ENCODE data around the gene TEKT5.
A peak's percentile ranks its signal among the peaks of the same experiment; 100 is the strongest.
"Not testable (repeated sequence)": the region's sequence is repeated elsewhere in the genome, so short reads cannot be mapped to it uniquely, and the experiment has no call there.

Gene TEKT5

DNA sequence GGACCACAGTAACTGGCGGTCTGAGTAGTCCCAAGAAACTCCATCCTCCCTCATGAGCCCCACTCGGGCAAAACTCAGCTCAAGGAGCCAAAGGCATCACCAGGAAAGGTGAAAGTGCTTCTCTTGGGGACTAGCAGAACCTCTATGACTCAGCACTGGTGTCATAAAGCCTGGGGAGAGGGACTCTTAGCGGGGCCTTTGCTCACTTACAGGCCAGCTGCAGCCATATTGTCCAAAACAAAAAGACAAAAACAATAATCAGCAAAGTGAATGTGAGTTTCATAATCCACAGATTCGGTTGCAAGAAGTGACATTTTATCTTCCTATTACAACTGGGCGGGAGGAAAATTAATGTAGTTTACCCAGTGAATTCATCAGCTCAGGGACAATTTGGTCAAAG, at the start of gene TEKT5:
TSS of gene TEKT5 (minus strand) at position 101 of the 400 bp plus-strand sequence. CDS start at position 44, 57 bp downstream.
- Mint-ChIP-seq H3K27me3 (peaks cover 6% of the 10 kb centered on the region), H3K9me3 (no peaks in the 10 kb centered on the region), H3K27ac (no peak within 1 kb of the TSS), H3K4me3 (no peak within 1 kb of the TSS), H3K4me1 (no peaks in the 10 kb centered on the region), H3K36me3 (no peaks in the 10 kb centered on the region)

DNA sequence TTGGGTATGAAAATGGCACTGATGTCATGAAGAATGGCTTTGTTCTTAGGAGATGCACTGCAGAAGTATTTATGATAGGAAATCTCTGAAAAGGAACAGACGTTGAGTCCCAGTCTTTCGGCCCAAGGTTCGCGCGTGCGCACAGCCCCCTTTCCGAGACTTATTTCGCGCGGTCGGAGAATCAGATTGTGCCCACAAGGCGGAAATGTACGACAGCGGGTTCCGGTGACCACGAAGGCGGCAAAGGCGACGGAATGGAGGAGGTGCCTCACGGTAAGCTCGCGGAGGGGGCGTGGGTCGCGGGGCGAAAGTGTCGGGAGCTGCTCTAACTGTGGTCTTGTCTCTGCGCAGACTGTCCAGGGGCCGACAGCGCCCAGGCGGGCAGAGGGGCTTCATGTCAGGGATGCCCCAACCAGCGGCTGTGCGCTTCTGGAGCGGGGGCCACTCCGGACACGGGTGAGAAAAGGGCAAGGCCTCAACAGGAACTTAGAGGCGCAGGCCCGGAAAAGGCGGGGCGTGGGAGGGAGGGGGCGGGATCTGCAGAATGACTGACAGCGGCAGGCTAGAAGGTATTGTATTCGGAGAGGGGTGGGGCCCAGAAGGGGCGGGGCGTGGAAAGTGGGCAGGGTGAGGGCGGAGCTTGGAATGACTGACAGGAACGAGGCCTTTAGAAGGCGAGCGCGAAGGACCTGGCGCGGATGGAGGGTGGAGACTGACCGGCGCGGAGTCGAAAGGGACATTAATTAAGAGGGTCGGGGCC, 49.1 kb upstream of the TEKT5 start, which contains the start of gene NUBP1:
TSS of gene NUBP1 (plus strand) at position 233 of the 760 bp plus-strand sequence. CDS start at position 255, 22 bp downstream.
- Mint-ChIP-seq H3K4me1 (peaks cover 30% of the 10 kb centered on the region), H3K36me3 (peaks cover 3% of the 10 kb centered on the region), H3K27me3 (no peaks in the 10 kb centered on the region), H3K27ac (peak within 1 kb of the TSS; percentile 98), H3K9me3 (no peaks in the 10 kb centered on the region), H3K4me3 (peak within 1 kb of the TSS; percentile 95)

DNA sequence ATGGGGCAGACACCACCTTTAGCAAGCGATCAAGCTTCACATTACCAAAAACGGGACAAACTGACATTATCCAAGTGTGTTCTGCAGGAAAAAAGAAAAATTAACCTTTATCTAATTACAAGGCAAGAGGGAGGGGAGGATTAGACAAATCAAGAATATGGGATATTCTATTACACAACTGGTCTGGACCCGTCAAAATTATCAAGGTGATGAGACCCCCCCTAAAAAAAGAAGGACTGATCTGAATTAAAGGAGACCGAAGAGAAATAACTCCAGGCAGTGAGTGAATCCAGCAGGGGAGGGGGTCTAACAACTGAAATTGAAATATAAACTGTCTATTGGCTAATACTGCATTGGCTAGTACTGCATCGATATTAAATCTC, 48.5 kb upstream of the TEKT5 start:
- peaks cover 3% of the 10 kb centered on the region for H3K36me3 Mint-ChIP-seq
- H3K9me3 Mint-ChIP-seq = no peaks in the 10 kb centered on the region
- peaks cover 35% of the 10 kb centered on the region for H3K4me1 Mint-ChIP-seq
- no peaks in the 10 kb centered on the region for H3K27me3 Mint-ChIP-seq
- peak overlapping the region; percentile 98 for H3K27ac Mint-ChIP-seq
- peak overlapping the region; percentile 95 for H3K4me3 Mint-ChIP-seq

DNA sequence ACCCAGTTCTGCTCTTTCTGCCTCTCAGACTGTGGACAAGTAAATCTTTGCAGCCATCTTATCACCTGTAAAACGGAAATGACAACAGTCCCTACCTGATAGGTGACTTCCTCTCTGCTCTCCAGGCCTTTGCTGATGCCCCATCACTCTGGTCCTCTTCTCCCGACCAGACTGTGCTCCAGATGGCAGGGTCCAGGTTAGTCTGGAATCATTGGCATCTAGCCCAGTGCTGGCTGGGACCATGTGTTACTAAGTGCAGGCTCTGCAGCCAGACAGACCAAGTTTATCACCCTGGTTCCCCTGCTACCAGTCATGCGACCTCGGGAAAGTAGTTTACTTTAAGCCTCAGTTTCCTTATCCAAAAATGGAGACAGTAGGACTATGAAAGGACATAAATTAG, 47.1 kb upstream of the TEKT5 start:
- Mint-ChIP-seq H3K4me3 (no peak overlapping the region), H3K36me3 (peaks cover 1% of the 10 kb centered on the region), H3K4me1 (peaks cover 44% of the 10 kb centered on the region), H3K27me3 (no peaks in the 10 kb centered on the region), H3K27ac (peak overlapping the region; percentile 46), H3K9me3 (no peaks in the 10 kb centered on the region)

DNA sequence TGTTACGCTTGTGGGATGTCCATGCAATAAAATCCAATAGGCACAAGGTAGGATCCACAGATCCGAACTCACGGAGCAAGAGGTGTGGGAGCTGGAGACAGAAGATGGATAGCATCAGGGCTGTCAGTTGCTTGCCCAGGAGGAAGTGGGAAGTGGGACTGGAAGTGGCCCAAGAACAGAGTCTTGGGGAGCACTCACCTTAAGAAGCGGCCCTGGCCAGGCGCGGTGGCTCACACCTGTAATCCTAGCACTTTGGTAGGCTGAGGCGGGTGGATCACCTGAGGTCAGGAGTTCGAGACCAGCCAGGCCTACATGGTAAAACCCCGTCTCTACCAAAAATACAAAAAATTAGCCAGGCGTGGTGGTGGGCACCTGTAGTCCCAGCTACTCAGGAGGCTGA, 46.5 kb upstream of the TEKT5 start:
- not testable (repeated sequence) for H3K4me3 Mint-ChIP-seq, H3K27ac Mint-ChIP-seq, H3K9me3 Mint-ChIP-seq, H3K27me3 Mint-ChIP-seq, H3K36me3 Mint-ChIP-seq
- peaks cover 44% of the 10 kb centered on the region for H3K4me1 Mint-ChIP-seq

DNA sequence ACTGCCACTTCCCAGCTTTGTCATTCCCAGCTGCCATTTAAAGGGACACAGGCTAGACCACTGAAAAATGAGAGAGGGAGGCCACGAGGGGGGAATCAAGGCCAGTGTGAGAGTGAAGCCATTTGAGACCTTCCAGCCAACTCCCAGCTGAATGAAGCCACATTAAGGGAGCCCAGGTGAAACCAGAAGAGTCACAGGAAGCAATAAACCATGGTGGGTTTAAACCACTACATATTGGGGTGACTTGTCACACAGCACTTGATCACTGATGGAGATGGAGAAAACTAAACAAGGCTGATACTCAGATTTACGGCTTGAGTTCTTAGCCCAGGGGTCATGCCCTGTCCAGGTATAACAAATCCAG, 46.1 kb upstream of the TEKT5 start:
- peaks cover 1% of the 10 kb centered on the region for H3K36me3 Mint-ChIP-seq
- no peaks in the 10 kb centered on the region for H3K27me3 Mint-ChIP-seq
- H3K4me1 Mint-ChIP-seq = peaks cover 41% of the 10 kb centered on the region
- H3K27ac Mint-ChIP-seq = no peak overlapping the region
- no peaks in the 10 kb centered on the region for H3K9me3 Mint-ChIP-seq
- no peak overlapping the region for H3K4me3 Mint-ChIP-seq

DNA sequence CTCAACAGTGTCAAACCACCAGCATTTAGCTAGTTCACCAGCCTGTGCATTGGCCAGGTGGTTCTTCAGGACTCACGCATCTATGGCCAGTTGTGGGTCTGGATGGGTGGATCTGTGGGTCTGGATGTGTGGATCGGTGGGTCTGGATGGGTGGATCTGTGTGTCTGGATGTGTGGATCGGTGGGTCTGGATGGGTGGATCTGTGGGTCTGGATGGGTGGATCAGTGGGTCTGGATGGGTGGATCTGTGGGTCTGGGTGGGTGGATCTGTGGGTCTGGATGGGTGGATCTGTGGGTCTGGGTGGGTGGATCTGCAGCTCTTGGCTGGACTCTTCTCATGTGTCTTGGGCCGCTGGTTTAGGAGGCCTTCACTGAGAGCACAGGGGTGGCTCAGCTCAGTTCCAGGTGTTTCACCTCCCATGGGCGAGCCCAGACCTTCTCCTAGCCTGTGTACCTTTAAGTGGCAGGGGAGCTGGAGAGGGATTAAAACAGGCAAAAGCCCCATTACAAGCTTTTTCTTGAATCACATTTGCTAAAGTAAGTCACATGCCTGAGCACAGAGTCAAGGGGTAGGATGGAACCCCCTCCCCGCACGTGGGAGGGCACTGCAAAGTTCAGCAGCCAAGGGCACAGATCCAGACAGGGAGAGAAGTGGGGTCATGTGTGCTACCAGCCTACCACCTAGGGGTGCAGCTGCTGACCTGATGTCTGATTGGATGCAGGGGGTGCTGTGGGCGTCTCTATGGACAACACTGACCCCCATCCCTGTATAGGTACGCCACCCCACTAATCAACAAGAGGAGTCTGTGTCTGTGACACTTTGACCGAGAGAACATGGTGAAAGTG, 45.5 kb upstream of the TEKT5 start:
- Mint-ChIP-seq H3K36me3 (peaks cover 1% of the 10 kb centered on the region), H3K27ac (peak overlapping the region; percentile 57), H3K27me3 (no peaks in the 10 kb centered on the region), H3K9me3 (no peaks in the 10 kb centered on the region), H3K4me1 (peaks cover 35% of the 10 kb centered on the region), H3K4me3 (no peak overlapping the region)

DNA sequence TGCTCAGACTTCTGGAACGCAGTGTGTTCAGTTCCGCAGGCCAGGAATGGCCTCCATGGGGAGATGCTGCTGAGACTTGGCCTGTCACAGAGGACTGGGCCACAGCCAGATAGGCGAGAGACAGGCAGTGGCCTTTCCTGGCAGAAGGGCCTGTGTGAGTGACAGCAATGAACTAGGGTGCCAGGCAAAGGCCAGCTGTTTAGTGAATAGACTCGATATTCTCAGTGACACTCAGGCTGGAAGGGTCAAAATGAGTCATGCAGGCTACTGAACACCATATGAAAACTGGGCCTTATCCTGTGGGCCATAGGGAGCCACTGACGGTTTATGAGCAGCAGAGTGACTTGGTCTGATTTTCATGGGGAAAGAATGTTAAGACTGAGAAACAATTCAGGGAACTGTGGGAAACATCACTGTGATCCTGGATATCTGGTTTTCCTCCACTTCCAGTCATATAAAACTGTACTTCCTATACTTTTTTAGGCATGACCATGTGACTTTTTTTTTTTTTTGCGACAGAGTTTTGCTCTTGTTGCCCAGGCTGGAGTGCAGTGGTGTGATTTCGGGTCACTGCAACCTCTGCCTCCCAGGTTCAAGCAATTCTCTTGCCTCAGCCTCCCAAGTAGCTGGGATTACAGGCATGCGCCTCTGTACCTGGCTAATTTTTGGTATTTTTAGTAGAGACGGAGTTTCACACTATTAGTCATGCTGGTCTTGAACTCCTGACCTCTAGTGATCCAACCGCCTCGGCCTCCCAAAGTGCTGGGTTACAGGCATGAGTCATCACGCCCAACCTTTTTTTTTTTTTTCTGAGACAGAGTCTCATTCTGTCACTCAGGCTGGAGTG, 43.7 kb upstream of the TEKT5 start:
- Mint-ChIP-seq H3K9me3 (no peaks in the 10 kb centered on the region), H3K4me3 (peak overlapping the region; percentile 11), H3K27me3 (no peaks in the 10 kb centered on the region), H3K4me1 (peaks cover 23% of the 10 kb centered on the region), H3K36me3 (no peaks in the 10 kb centered on the region), H3K27ac (no peak overlapping the region)

DNA sequence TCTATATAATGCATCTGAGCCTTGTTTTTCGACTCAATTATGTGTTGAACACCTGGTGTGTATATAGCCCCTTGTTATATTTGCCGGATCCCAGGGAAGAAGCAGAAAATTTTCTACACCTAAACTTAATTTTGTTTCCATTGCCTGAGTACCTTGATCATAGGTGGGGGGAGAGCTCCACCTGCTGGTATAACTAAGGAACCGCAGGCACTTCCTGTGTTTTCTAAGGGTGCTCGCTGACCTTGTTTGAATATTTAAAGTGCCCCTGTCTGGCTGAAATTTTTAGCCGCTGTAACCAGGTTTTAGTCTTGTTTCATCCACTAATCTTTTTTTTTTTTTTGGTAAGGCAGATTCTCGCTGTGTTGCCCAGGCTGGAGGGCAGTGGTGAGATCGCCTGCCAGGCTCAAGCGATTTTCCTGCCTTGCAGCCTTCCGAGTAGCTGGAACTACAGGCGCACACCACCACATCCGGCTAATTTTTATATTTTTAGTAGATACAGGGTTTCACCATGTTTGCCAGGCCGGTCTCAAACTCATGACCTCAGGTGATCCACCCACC, 42.4 kb upstream of the TEKT5 start:
- Mint-ChIP-seq H3K36me3 (peaks cover 2% of the 10 kb centered on the region), H3K27ac (peak overlapping the region; percentile 62), H3K4me1 (peaks cover 15% of the 10 kb centered on the region), H3K9me3 (no peaks in the 10 kb centered on the region), H3K27me3 (no peaks in the 10 kb centered on the region), H3K4me3 (peak overlapping the region; percentile 69)

DNA sequence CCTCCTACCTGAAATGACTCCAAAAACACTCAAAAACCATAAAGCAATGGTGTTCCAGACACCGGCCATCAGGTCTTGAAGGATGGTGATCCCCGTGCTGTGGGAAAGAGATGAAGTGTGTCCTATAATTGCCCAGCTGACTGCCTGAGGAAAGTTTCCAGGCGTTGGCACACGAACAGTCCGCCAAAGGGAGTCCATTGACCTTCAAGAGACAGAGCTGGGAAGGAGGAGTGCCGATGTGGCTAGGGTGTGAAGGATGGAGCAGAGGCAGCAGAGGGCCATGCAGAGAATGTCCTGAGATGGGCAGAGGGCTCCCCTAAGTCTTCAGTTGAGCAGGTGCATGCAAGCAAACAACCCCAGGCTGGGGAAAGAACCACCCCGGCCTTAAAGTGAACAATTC, 37.1 kb upstream of the TEKT5 start:
- H3K4me1 Mint-ChIP-seq = no peaks in the 10 kb centered on the region
- no peaks in the 10 kb centered on the region for H3K9me3 Mint-ChIP-seq
- no peak overlapping the region for H3K4me3 Mint-ChIP-seq
- H3K36me3 Mint-ChIP-seq = peaks cover 2% of the 10 kb centered on the region
- no peak overlapping the region for H3K27ac Mint-ChIP-seq
- H3K27me3 Mint-ChIP-seq = no peaks in the 10 kb centered on the region

DNA sequence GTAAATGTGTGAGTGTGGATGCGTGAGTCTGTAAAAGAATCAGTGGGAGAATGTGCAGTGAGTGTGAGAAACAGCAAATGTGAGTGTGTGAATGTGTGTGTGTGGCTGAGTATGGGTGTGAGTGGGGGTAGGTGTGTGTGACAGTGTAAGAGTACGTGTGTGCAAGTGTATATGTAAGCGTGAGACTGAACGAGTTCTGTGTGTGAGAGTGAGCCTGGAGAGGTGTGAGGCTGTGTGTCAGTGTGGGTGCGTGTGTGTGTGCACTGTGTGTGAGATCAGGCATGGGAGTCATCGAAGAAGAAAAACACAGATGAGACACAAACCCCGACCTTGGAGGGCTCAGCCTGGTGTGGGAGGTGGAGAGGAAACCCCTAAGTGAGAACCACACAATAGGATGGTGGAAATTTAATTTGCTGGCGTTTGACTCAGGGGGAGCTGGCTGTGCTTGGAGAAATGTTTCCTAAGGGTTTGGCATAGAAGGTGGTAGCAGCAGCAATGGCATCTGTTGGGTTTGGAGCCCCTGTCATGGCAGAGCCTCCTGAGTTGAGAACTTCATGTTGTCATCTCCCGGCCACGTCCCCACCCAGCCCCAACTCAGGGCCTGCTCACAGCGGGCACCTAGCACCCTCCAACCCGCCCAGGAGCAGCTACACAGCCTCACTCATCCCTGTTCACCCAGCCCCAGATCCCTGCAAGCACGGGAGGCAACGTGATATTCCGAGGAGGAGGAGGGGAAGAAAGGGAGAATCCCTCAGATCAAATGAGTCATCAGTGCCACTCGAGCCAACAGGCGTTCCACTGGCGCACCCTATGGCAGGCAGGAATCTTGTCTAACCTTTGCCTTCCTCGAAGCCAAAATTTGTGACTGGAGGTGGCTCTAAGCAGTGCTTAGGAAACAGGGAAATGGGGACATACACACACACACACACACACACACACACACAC, 34.6 kb upstream of the TEKT5 start:
- Mint-ChIP-seq H3K4me1 (no peaks in the 10 kb centered on the region), H3K36me3 (peaks cover 2% of the 10 kb centered on the region), H3K4me3 (no peak overlapping the region)

DNA sequence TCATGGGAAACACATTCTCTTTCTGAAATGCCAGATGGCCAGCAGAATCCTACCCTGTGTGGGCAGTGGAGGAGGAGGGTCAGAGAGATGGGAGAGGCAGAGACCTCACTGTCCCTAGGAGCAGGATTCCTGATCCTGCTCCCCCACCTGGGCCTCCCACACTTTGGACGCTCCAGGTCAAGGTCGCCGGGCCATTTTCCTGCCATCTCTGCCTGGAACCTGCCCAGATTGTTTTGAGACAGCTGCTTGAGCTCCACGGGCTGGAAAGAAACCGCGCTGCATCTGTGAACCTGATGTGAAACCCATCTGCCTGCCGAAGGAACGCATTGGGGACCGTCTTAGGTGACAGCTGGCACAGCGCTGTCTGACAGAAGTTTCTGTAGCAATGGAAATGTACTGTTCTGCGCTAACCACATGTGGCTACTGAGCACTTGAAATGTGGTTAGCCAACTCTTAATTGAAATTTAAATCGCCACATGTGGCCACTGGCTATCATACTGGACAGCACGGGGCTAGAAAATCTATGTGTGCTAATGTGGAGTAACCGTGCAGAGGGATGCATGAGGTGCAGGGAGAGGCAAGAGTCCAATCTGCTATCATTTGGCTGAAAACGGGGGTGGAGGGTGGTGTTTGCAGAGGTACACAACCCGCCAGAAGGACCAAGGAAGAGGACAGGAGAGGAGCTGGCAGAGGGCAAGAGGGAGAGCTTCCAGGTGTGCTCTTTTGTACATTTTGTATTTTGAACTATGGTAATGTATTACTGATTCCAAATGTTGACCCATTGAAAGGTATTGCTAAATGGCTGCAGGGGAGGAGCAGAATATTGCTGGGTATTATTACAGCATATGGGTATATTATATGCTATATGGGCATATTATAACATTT, 33.5 kb upstream of the TEKT5 start:
- Mint-ChIP-seq H3K9me3 (no peaks in the 10 kb centered on the region), H3K27me3 (no peaks in the 10 kb centered on the region), H3K27ac (no peak overlapping the region), H3K4me3 (no peak overlapping the region), H3K36me3 (peaks cover under 1% of the 10 kb centered on the region), H3K4me1 (no peaks in the 10 kb centered on the region)

More for the DNA sequence above, 34.6 kb upstream of the TEKT5 start:
- no peaks in the 10 kb centered on the region for H3K27me3 Mint-ChIP-seq
- H3K27ac Mint-ChIP-seq = no peak overlapping the region
- no peaks in the 10 kb centered on the region for H3K9me3 Mint-ChIP-seq

DNA sequence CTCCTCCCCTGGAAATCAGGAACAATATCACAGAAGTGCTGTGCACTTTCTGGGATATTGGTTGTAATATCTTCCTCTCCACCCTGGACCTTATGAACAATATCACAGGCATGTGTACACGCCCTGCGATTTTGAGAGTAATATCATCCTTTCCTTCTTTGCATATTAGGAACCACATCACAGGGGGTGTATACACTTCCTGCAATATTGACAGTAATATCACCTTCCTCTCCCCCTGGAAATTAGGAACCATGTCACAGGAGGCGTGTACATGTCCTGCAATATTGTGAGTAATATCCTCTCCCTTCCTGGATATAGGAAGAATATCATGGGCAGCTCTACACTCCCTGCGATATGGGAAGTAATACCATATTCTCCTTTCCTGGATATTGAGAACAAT, 14.2 kb upstream of the TEKT5 start:
- H3K27me3 Mint-ChIP-seq = peaks cover 19% of the 10 kb centered on the region
- no peak overlapping the region for H3K4me3 Mint-ChIP-seq
- no peaks in the 10 kb centered on the region for H3K4me1 Mint-ChIP-seq
- H3K27ac Mint-ChIP-seq = no peak overlapping the region
- H3K36me3 Mint-ChIP-seq = no peaks in the 10 kb centered on the region
- H3K9me3 Mint-ChIP-seq = no peaks in the 10 kb centered on the region

DNA sequence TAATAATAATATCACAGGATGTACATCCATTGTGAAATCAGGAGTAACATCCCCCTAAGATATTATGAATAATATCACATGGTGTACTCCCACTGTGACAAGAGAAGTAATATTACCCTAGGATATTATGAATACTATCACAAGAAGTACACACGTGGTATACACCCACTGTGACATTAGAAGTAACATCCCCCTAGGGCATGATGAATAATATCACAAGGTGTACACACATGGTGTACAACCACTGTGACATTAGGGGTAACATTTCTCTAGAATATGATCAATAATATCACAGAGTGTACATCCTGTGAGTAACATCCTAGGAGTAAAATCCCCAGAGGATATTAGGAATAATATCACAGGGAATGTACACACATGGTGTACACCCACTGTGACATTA, 5.0 kb upstream of the TEKT5 start:
- Mint-ChIP-seq H3K4me3 (no peak overlapping the region), H3K27me3 (peaks cover 6% of the 10 kb centered on the region), H3K27ac (no peak overlapping the region), H3K4me1 (no peaks in the 10 kb centered on the region), H3K9me3 (no peaks in the 10 kb centered on the region), H3K36me3 (no peaks in the 10 kb centered on the region)
